Common myeloid progenitor, CD34-positive (primary cell): Measurements from ENCODE around the gene SLITRK6. TPM values are rescaled to one million over a fixed set of nuclear protein-coding genes. Genes with fewer than 3 reads are reported as not detected.
A peak's percentile ranks its signal among the peaks of the same experiment; 100 is the strongest.

Source experiments
- CTCF ChIA-PET: fragments of 350-600 bp; sonication (Branson Sonifier 250); formaldehyde crosslinking; loops from one replicate; lab custom pipeline; 2021; ENCODE audit warnings: antibody characterized with exemption; lab: Charles Lee
- POLR2A ChIA-PET: fragments of 350-600 bp; sonication (Branson Sonifier 250); formaldehyde crosslinking; loops from one replicate; lab custom pipeline; 2021; ENCODE audit warnings: antibody characterized with exemption; lab: Charles Lee
- DNase-seq, 3 donors: peaks; one replicate each; pipeline versions ENCODE4 v3.0.0 to v3.0.0-alpha.2; 2013
- H3K27ac ChIP-seq, 2 experiments: 1 replicate in 1 of 2; 2 replicates in 1 of 2; pipeline ENCODE4 v1.7.0; 2013; ENCODE audit warnings: inconsistent platforms in 2 of 2, low read length in 2 of 2, mild to moderate bottlenecking in 2 of 2, low read depth in 1 of 2, moderate library complexity in 1 of 2; ENCODE audit not compliant: severe bottlenecking in 2 of 2, insufficient read depth in 1 of 2, poor library complexity in 1 of 2
- H3K27me3 ChIP-seq, 5 experiments: replicated peaks in 2 of 5; 1 replicate in 3 of 5; 2 replicates in 2 of 5; pipeline versions ENCODE4 v1.6.1 to v1.7.0; 2013; ENCODE audit warnings: low read length in 4 of 5, mild to moderate bottlenecking in 2 of 5, moderate library complexity in 2 of 5, inconsistent platforms in 1 of 5; ENCODE audit not compliant: insufficient read depth in 5 of 5, control insufficient read depth in 4 of 5
- H3K36me3 ChIP-seq, 4 experiments: 1 replicate in 2 of 4; 2 replicates in 2 of 4; pipeline versions ENCODE4 v1.6.1 to v1.7.0; 2013; ENCODE audit warnings: low read length in 3 of 4, control low read depth in 1 of 4, mild to moderate bottlenecking in 1 of 4; ENCODE audit not compliant: control insufficient read depth in 4 of 4, insufficient read depth in 4 of 4
- H3K4me1 ChIP-seq, 4 experiments: 1 replicate in 3 of 4; 2 replicates in 1 of 4; pipeline versions ENCODE4 v1.6.1 to v1.7.1; 2013; ENCODE audit warnings: low read length in 3 of 4, mild to moderate bottlenecking in 3 of 4, control low read depth in 1 of 4, inconsistent platforms in 1 of 4, moderate library complexity in 1 of 4; ENCODE audit not compliant: control insufficient read depth in 4 of 4, insufficient read depth in 4 of 4; ENCODE audit errors: control extremely low read depth in 1 of 4
- H3K4me3 ChIP-seq, 7 experiments: 1 replicate in 4 of 7; 2 replicates in 3 of 7; pipeline versions ENCODE4 v1.5.1 to v1.7.0; 2013; ENCODE audit warnings: mild to moderate bottlenecking in 7 of 7, low read length in 6 of 7, moderate library complexity in 6 of 7, inconsistent platforms in 2 of 7, low read depth in 2 of 7, control low read depth in 1 of 7; ENCODE audit not compliant: insufficient read depth in 4 of 7, control insufficient read depth in 1 of 7; ENCODE audit errors: extremely low read depth in 1 of 7
- H3K9me3 ChIP-seq, 5 experiments: 1 replicate in 4 of 5; 2 replicates in 1 of 5; pipeline versions ENCODE4 v1.6.1 to v1.7.1; 2013; ENCODE audit warnings: low read length in 4 of 5, mild to moderate bottlenecking in 2 of 5, inconsistent platforms in 1 of 5, low read depth in 1 of 5, moderate library complexity in 1 of 5; ENCODE audit not compliant: control insufficient read depth in 4 of 5, insufficient read depth in 2 of 5; ENCODE audit errors: control extremely low read depth in 1 of 5
- WGBS: methylation state at CpG from one replicate; pipeline ENCODE4 v1.1.5; 2013; ENCODE audit not compliant: insufficient coverage; 5-methylcytosine and 5-hydroxymethylcytosine counted together
- polyA plus RNA-seq: library from polyadenylated mRNA; unstranded; fragments of 120-200 nt; gene quantifications from one replicate; pipeline ENCODE4 v1.2.1, GENCODE V29; 2013

The SLITRK6 gene, protein sequence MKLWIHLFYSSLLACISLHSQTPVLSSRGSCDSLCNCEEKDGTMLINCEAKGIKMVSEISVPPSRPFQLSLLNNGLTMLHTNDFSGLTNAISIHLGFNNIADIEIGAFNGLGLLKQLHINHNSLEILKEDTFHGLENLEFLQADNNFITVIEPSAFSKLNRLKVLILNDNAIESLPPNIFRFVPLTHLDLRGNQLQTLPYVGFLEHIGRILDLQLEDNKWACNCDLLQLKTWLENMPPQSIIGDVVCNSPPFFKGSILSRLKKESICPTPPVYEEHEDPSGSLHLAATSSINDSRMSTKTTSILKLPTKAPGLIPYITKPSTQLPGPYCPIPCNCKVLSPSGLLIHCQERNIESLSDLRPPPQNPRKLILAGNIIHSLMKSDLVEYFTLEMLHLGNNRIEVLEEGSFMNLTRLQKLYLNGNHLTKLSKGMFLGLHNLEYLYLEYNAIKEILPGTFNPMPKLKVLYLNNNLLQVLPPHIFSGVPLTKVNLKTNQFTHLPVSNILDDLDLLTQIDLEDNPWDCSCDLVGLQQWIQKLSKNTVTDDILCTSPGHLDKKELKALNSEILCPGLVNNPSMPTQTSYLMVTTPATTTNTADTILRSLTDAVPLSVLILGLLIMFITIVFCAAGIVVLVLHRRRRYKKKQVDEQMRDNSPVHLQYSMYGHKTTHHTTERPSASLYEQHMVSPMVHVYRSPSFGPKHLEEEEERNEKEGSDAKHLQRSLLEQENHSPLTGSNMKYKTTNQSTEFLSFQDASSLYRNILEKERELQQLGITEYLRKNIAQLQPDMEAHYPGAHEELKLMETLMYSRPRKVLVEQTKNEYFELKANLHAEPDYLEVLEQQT
- not detected for polyA plus RNA-seq

- H3K4me3 ChIP-seq = no peak within 1 kb of the TSS
- no peaks in the 10 kb centered on the region for H3K4me1 ChIP-seq
- no peaks in the 10 kb centered on the region for H3K27me3 ChIP-seq
- WGBS = 14% methylated on average over 1 of the region's 3 CpGs
- H3K27ac ChIP-seq = no peak within 1 kb of the TSS
- H3K36me3 ChIP-seq = no peaks in the 10 kb centered on the region
- CTCF ChIA-PET = interaction anchor here (1.1 to 1.3 kb wide), 2 partner anchors 9 to 902 kb away, joined by 4 to 6 read pairs; no protein-coding TSS in a partner anchor
- H3K9me3 ChIP-seq = no peaks in the 10 kb centered on the region
- peak in 2 of 3 donors; percentile 14 to 20 for DNase-seq
- POLR2A ChIA-PET = no interaction called here
These were observed at the start of gene SLITRK6 for GRCh38 chr13:85799097-85799582. Gene SLITRK6 (minus strand): TSS chr13:85799419. CDS start chr13:85796508, 2,911 bp downstream.

DNA sequence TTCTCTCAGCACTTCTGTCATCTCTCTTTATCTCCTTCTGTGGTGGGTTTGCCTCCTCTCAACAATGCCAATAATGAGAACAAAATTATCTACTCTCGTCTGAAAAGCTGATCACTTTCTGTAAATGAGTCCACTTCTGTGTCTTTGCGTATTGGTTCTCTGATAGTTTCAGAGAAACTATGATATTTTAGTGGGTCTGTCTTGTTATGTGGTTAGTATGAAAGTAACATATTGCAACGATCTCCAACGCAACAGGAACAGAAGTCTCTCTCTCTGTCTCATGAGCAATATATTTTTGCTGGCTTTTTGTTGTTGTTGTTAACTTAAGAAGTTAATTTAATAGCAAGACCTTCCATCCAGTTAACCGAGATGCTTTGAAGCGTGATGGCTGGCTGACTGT is 47.8 kb upstream of the SLITRK6 start:
- Histone ChIP-seq H3K27me3 (no peaks in the 10 kb centered on the region), H3K4me1 (no peaks in the 10 kb centered on the region), H3K27ac (no peak overlapping the region), H3K36me3 (no peaks in the 10 kb centered on the region), H3K9me3 (peaks cover 0 to 14% (median 0%) of the 10 kb centered on the region in 5 experiments), H3K4me3 (no peak overlapping the region)
- no peak for DNase-seq
- ChIA-PET POLR2A (no interaction called here), CTCF (interaction anchor here (1.6 kb wide), 1 partner anchor 18 kb away, joined by 5 read pairs; no protein-coding TSS in a partner anchor)
- 100% methylated on average over 1 of the region's 6 CpGs for WGBS

- H3K4me1 ChIP-seq = no peaks in the 10 kb centered on the region
- H3K27ac ChIP-seq = no peak overlapping the region
- no CpG with 5 or more reads among the region's 2 CpGs for WGBS
- H3K36me3 ChIP-seq = no peaks in the 10 kb centered on the region
- H3K4me3 ChIP-seq = no peak overlapping the region
- ChIA-PET POLR2A (no interaction called here), CTCF (interaction anchor here (1.6 kb wide), 1 partner anchor 16 kb away, joined by 3 read pairs; no protein-coding TSS in a partner anchor)
- H3K27me3 ChIP-seq = no peaks in the 10 kb centered on the region
- DNase-seq = no peak
- no peaks in the 10 kb centered on the region for H3K9me3 ChIP-seq
These were observed 42.2 kb upstream of the SLITRK6 start for GRCh38 chr13:85841427-85841826.

GRCh38 chr13:85833921-85834320 is 34.7 kb upstream of the SLITRK6 start:
- no CpG with 5 or more reads among the region's 2 CpGs for WGBS
- Histone ChIP-seq H3K27ac (no peak overlapping the region), H3K36me3 (no peaks in the 10 kb centered on the region), H3K27me3 (no peaks in the 10 kb centered on the region), H3K4me3 (no peak overlapping the region), H3K4me1 (no peaks in the 10 kb centered on the region), H3K9me3 (no peaks in the 10 kb centered on the region)
- ChIA-PET CTCF (interaction anchor here (0.7 to 1.1 kb wide), 2 partner anchors 15 to 937 kb away, joined by 3 read pairs; no protein-coding TSS in a partner anchor), POLR2A (interaction anchor here (0.6 kb wide), 1 partner anchor 13 kb away, joined by 3 read pairs; no protein-coding TSS in a partner anchor)
- DNase-seq = no peak

DNA sequence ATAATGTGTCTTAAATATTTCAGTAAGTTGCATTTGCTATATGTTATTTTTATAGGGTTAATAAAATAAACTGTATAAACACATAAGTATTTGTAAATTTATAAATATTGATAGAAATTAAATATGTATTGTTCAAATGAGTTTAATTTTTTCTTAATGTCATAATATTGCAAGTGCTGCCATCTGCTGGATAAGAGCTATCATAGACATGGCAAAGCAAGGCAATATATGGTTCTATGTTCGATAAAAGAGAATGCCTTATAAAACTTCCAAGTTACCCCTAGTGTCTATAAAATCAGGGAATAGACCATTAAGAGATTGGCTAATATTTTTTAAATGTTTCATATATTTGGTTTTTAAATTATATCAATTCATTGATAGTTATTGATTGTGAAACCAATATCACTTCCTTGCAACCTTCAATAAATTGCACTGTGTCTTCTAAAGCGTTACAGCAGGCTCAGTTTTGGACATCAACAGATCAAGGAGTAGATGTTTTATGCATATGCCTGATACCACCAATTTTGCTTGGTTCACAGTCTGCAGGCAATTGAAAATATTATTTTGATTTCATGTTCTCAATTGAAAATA is 29.0 kb upstream of the SLITRK6 start:
- ChIA-PET CTCF (interaction anchor here (0.7 to 2.6 kb wide), 4 partner anchors 18 to 932 kb away, joined by 3 to 12 read pairs (median 4); no protein-coding TSS in a partner anchor), POLR2A (no interaction called here)
- H3K27me3 ChIP-seq = no peaks in the 10 kb centered on the region
- H3K9me3 ChIP-seq = no peaks in the 10 kb centered on the region
- no peak overlapping the region for H3K27ac ChIP-seq
- DNase-seq = peak; percentile 28 to 54 (median 33)
- no peak overlapping the region for H3K4me3 ChIP-seq
- H3K36me3 ChIP-seq = no peaks in the 10 kb centered on the region
- WGBS = no CpG with 5 or more reads among the region's 2 CpGs
- no peaks in the 10 kb centered on the region for H3K4me1 ChIP-seq

GRCh38 chr13:85825454-85825853 is 26.2 kb upstream of the SLITRK6 start:
- peaks cover 0 to 1% (median 0%) of the 10 kb centered on the region in 5 experiments for H3K9me3 ChIP-seq
- 100% methylated on average over 2 of the region's 3 CpGs for WGBS
- no peak overlapping the region for H3K27ac ChIP-seq
- POLR2A ChIA-PET = no interaction called here
- CTCF ChIA-PET = interaction anchor here (0.8 to 1.4 kb wide), 2 partner anchors 15 to 18 kb away, joined by 3 read pairs; no protein-coding TSS in a partner anchor
- H3K36me3 ChIP-seq = no peaks in the 10 kb centered on the region
- H3K4me3 ChIP-seq = no peak overlapping the region
- no peak for DNase-seq
- no peaks in the 10 kb centered on the region for H3K4me1 ChIP-seq
- H3K27me3 ChIP-seq = no peaks in the 10 kb centered on the region
